K562 (cell line): ENCODE measurements around the gene OSBP2.

Source experiments
- ELK3 ChIP-seq: fragments of 450-650 bp; formaldehyde crosslinking; IDR thresholded peaks from 2 replicates; pipeline ENCODE4 v1.4.0; 2020; ENCODE audit warnings: mild to moderate bottlenecking
- EP300 ChIP-seq: IDR thresholded peaks from 2 replicates; pipeline ENCODE4 v1.6.1; 2012; ENCODE audit warnings: low read length, improper control_type of control experiment
- MEF2D ChIP-seq: conservative IDR thresholded peaks from 2 replicates; pipeline ENCODE4 v1.6.1; 2016; ENCODE audit warnings: low read depth, missing genetic modification characterization, missing compliant biosample characterization
- TF ChIP-seq, protein P1 (sequence below): fragments of 250-450 bp; sonication (Bioruptor Pico); IDR thresholded peaks from 2 replicates; pipeline ENCODE4 v1.5.0; 2021; ENCODE audit warnings: mild to moderate bottlenecking, borderline replicate concordance

DNA sequence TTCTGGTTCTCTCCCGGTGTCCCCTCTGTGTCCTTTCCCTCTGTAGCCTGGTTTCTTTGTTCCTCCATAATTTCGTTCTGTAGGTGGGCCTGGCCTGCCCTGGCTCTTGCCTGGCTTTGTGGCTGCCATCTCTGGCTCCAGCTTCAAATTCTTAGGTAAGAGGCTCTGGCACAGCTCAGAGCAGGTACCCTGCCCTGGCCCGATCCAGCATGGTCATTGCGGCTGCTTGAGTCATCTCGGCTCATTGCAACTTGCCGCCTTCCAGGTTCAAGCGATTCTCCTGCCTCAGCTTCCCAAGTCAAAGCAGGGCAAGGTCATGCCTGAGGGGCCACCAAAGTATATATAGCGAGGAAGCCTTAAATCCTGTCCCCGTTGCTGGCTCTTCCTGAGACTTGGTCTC lies 76.0 kb downstream of the OSBP2 start:
- TF ChIP-seq EP300 = no peak
- TF ChIP-seq, protein P1, sequence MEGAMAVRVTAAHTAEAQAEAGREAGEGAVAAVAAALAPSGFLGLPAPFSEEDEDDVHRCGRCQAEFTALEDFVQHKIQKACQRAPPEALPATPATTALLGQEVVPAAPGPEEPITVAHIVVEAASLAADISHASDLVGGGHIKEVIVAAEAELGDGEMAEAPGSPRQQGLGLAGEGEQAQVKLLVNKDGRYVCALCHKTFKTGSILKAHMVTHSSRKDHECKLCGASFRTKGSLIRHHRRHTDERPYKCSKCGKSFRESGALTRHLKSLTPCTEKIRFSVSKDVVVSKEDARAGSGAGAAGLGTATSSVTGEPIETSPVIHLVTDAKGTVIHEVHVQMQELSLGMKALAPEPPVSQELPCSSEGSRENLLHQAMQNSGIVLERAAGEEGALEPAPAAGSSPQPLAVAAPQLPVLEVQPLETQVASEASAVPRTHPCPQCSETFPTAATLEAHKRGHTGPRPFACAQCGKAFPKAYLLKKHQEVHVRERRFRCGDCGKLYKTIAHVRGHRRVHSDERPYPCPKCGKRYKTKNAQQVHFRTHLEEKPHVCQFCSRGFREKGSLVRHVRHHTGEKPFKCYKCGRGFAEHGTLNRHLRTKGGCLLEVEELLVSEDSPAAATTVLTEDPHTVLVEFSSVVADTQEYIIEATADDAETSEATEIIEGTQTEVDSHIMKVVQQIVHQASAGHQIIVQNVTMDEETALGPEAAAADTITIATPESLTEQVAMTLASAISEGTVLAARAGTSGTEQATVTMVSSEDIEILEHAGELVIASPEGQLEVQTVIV (CRISPR knock-in tag) = no peak
- no peak for TF ChIP-seq MEF2D (tag)
- TF ChIP-seq ELK3 = no peak
